HUDEP-2 (cell line): ENCODE data around the gene COL23A1.

Source experiments
- DNase-seq, 76 experiments: peaks; one replicate each; lab custom pipeline; 2025; ENCODE audit not compliant: unreplicated experiment in 76 of 76; lab: John Stamatoyannopoulos, UW

COL23A1 gene

DNA sequence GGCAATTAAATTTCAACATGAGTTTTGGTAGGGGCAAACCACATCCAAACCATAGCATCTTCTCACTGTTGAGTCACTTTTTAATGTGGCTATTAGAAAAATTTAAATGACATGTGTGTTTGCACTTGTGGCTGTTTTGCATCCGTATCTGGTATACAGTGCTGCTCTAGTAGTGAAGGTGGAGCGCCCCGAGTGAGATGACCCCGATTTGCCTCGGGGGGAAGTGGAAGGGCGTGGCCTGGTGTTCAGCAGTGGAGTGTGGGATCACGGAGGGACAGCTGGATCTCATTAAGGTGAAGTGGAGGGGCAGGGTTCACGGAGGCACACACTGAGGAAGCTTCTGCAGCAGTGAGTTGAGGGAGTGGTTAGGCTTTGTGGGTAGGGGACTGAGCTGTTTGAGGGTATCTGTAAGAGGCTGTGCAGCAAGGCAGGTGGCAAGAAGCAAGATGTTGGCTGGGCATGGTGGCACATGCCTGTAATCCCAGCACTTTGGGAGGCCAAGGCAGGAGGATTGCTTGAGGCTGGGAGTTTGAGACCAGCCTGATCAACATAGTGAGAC is 396.9 kb downstream of the COL23A1 start:
- no peak for DNase-seq

DNA sequence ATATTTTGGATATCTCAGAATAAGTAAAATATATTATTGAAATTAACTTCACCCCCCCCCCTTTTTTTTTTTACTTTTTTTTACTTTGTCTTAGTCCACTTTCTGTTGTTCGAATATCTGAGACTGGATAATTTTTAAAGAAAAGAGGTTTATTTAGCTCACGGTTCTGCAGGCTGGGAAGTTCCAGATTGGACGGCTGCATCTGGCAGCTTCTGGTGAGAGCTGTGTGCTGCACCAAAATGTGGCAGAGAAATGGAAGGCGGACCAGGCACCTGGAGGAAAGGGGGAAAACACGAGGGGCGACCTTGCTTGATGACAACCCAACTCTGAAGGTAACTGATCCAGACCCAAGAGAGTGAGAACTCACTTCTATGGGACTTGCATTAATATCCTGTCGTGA is 397.4 kb downstream of the COL23A1 start:
- no peak for DNase-seq

DNA sequence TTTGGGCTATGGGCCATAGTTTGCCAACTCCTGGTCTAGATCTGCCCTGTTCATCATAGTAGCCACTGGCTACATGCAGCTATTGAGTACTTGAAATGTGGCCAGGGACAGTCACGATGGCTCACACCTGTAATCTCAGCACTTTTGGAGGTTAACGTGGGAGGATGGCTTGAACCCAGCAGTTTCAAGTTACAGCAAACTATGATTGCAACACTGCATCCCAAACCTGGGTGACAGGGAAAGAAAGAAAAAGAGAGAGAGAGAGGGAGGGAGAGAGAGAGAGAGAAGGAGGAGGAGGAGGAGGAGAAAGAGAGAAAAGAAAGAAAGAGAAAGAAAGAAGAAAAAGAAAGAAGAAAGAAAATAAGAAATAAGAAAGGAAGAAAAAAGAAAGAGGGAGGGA is 397.9 kb downstream of the COL23A1 start:
- no peak for DNase-seq

DNA sequence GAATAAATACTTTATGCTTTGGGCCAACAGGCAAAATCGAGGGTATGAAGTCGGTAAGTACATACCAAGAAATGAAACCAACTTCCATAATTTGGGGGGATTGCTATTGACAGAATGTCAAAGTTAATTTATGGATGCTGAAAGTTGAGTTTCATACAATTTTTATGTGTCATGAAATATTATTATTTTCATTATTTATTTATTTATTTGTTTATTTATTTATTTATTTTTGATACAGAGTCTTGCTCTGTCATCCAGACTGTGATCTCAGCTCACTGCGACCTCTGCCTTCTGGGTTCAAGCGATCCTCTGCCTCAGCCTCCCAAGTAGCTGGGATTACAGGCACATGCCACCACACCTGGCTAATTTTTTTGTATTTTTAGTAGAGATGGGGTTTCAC is 398.5 kb downstream of the COL23A1 start:
- DNase-seq, result no peak

DNA sequence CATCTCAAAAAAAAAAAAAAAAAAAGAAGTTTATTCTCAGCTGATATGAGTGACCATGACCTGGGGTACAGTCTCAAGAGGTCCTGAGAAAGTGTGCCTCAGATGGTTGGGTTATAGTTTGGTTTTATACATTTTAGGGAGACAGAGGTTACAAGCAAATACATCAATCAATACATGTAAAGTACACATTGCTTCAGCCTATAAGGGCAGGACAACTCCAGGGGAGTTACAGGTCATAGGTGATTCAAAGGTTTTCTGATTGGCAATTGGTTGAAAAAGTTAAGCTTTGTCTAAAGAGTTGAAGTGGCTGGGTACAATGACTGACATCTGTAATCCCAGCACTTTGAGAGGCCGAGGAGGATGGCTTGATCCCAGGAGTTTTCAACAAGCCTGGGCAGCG is 400.8 kb downstream of the COL23A1 start:
- no peak for DNase-seq
